ENCODE results near the gene TMEM205.
"Not testable (repeated sequence)": the region's sequence is repeated elsewhere in the genome, so short reads cannot be mapped to it uniquely, and the experiment has no call there.

TMEM205 gene

DNA sequence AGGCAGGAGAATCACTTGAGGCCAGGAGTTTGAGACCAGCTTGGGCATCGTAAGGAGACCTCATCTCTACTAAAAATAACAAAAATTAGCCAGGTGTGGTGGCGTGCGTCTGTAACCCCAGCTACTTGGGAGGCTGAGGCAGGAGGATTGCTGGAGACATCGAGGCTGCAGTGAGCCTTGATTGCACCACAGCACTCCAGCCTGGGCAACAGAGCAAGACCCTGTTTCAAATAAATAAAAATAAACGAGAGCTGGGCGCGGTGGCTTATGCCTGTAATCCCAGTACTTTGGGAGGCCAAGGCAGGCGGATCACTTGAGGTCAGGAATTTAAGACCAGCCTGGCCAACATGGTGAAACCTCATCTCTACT is 6.0 kb downstream of the TMEM205 start:
- not testable (repeated sequence) for DNase-seq

DNA sequence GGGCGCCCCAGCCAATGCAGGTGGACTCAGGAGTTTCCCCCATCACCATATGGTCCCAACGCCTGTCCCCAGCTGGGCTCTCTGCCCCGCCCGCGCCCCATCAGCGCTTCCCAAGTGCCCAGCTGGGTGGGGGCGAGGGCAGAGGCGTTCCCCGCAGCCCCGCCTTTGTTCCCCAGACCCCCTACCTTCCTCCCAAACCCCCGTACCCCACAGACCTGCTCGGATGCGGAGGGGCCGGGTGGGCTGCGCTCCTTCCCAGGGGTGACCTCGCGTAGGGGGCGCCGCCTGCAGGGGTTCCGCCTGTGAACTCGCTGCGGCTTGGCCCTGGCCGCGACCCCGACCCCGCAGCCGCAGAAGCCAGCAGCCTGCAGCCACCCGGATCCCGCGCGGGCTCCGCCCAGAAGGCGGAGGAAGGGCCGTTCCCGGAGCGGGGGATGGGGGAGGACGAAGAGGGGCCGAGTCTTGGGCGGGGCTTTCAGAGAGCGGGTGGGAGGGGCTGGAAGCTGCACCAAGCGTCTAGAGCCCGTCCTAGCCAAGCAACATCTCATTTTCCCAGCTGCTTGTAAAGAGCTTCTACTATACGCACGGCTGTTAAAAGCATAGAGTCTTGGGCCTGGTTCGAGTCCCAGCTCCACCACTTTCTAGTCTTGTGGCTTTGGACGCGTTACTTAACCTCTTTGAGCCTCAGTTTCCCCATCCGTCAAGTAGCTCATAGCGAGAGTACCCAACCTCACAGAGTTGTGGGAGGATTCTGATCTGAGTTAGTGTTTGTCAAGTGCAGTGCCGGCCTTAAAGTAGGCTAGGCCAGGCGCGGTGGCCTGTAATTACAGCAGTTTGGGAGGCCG is 6.6 kb downstream of the TMEM205 start, which contains the start of gene RAB3D:
RAB3D (minus strand) TSS at position 404 of the 845 bp plus-strand sequence. CDS start 2,258 bp downstream, outside the sequence.
- DNase-seq: peak in 57 of 58 donors; percentile 42 to 93 (median 81)

DNA sequence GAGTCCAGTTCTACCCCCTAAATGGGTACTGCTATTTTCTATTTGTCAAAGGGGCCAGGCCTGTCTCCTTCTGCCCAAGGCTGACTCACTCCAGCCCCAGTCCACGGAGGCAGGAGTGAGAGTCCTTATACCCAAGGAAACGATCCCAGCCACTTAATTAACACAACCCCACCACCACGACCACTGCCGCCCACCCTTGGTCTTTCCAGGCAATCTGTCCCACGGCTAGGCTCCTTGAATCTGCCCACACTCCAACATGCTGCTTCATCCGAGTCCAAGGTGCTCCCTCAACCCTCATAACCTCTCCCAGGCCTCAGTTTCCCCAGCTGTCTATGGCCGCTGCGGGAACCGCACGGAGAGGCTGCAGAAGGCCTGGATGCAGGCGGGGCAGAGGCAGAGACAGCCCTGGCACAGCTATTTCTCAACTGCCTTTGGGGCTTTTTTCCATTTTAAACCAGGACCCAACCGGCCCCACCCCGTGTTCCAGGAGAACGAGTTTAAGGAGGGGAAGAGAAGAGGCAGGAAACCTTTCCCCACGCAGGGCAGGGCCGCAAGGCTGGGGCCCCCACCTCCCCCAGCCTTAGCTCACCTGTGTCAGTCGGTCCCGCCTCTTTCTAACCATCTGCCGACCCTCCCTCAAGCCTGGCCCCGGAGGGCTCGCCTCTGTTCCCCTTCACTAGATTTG is 7.4 kb downstream of the TMEM205 start:
- DNase-seq: peak in 3 of 58 donors; percentile 23 to 40 (median 37)

DNA sequence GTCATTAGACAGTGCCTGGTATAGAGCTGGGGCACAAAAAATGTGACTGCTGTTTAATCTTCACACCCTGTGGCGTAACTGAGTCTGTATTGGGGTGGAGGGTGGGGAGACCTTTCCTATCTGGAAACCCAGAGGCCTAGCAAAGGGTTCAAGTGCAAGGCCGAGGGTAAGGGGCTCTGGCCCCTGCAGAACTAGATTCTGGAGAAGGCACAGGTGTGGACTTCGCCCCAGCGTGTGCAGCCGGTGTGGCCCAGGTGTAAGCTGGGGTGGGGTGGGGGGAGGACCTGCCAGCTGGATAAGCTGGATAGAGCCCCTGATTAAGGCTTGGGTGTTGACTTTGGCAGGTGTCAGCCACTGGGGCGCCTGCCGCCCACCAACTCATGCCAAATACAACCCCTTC is 7.9 kb downstream of the TMEM205 start:
- no peak for DNase-seq

DNA sequence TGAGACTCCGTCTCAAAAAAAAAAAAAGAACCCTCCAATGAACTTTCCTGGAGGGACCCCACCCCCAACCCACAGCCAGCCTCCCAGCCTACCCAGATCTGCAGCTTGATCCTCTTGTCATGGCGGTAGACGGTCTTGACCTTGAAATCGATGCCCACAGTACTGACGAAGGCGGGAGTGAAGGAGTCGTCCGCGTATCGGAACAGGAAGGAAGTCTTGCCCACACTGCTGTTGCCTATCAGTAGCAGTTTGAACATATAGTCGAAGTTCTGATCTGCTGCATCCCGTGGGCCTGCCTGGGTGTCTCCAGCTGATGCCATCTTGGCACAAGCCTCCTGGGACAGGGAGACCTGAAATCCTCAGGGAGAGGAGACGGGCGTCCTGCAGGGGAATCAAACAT is 9.0 kb downstream of the TMEM205 start:
- DNase-seq: no peak

DNA sequence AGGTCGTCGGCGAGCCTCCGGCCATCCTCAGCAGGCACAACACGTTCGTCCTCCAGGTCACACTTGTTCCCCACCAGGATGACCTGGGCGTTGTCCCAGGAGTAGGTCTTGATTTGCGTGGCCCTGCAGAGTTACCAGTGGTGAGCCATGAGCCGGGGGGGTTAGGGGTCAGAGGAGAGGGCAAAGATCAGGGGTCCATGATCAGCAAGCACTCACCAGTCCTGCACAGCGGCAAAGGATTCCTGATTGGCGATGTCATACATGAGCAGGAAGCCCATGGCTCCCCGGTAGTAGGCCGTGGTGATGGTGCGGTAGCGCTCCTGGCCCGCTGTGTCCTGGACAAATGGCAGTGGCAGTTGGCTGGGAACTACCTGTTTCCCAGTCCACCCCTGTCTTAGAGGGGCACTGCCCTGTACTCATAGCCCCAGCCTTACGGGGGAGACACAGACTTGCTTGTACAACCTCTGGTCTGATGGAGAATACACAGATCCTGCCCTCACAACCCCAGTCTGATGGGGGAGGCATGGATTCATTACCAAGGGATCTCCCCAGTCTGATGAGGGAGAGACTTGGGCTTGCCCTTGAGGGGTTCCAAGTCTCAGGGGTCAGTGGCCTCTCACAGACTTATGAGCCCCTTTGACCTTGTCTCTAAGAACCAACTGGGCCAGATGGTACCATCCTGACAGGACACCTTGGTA is 10.5 kb downstream of the TMEM205 start:
- no peak for DNase-seq

DNA sequence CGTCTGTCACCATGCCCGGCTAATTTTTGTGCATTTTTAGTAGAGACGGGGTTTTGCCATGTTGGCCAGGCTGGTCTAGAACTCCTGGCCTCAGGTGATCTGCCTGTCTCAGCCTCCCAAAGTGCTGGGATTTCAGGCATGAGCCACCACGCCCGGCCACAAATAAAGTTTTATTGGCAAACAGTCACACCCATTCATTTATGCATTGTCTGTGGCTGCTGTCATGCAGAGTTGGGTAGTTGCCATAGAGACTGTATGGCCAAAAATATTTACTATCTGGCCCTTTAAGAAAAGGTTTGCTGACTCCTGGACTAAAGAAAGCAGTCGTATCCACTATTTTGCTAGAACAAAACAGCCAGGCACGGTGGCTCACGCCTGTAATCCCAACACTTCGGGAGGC is 12.2 kb downstream of the TMEM205 start:
- not testable (repeated sequence) for DNase-seq

DNA sequence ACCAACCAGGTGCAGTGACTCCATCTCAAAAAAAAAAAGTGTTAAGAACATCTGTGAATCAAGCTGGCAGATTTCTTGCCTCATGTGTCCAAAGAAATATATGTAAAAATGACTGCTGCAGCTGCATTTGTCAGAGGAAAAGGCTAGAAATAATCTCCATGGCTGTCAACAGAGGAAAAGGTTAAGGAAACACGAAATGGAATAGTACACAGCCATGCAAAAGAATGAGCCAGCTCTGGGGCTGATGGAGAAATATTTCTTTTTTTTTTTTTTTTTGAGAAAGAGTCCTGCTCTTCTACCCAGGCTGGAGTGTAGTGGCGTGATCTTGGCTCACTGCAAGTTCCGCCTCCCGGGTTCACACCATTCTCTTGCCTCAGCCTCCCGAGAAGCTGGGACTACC is 13.2 kb downstream of the TMEM205 start:
- no peak for DNase-seq

DNA sequence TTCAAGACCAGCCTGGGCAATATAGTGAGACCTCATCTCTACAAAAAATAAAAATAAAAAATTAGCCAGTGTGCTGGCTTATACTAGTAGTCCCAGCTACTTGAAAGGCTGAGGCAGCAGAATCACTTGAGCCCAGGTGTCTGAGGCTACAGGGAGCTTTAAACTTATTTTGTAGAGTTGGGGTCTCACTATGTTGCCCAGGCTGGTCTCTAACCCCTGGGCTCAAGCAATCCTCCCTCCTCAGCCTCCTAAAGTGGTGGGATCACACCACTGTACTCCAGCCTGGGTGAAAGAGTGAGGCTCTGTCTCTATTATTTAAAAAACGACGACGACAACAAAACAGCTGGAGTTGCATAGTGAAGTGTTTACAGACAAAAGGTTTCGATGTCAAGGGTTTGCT is 14.6 kb downstream of the TMEM205 start:
- DNase-seq: no peak

DNA sequence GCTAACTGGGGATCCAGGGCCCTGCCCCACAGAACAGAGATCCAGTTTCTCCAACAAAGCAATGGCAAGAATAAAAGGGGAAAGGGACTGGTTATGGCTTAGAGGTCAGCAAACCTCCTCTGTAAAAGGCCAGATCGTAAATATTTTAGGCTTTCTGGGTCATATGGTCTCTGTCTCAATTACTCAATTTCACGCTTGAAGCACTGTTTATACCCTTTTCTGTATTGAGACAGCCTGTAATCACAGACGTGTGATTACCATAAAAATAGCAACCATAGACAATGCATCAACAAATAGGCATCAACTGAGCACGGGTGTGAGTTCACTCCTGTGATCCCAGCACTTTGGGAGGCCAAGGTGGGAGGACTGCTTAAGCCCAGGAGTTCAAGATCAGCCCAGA is 15.9 kb downstream of the TMEM205 start:
- DNase-seq: no peak

DNA sequence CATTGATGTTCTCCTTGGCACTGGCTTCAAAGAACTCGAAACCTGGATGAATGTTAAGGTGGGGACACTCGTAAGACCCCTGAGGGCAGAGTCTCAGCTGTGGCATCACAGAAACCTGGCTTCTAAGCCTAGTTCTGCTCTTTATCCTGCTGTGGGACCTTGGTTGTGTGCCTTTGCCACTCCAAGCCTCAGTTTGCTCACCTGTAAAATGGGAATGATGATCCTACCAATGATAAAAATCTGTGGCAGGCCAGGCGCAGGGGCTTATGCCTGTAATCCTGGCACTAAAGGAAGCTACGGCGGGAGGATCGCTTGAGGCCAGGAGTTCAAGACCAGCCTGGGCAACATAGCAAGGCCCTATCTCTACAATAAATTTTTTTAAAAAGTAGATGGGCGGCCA is 20.5 kb downstream of the TMEM205 start:
- DNase-seq: no peak

DNA sequence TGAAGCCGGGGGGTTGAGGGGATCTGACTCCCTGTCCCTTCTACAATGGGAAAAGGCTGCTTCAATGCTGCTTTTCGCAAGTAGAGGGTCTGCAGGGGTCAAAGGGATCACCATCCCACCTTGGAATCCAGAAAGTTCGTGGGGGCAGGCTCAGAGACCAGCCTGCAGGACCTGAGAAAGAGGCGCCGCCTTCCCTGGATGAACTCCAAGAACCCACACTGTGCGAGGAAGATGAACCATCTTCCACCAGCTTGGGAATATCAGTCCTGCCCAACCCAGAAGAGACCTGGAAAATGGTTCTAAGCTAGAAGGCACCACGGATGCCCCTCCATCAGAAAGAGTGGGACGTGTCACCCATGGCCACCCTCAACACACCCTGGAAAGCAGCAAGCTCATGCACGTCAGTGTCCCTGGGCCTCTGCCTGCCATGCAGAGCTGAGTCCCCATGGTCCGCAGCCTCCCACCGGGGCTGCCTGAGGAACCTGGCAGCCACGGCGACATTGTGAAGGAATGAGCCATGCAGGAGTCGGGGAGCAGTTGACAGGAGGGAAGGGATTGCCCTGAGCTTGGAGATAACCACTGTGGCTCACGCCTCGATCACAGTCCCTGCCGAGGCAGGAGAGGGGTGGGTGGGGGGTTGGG is 21.2 kb downstream of the TMEM205 start:
- DNase-seq: no peak

DNA sequence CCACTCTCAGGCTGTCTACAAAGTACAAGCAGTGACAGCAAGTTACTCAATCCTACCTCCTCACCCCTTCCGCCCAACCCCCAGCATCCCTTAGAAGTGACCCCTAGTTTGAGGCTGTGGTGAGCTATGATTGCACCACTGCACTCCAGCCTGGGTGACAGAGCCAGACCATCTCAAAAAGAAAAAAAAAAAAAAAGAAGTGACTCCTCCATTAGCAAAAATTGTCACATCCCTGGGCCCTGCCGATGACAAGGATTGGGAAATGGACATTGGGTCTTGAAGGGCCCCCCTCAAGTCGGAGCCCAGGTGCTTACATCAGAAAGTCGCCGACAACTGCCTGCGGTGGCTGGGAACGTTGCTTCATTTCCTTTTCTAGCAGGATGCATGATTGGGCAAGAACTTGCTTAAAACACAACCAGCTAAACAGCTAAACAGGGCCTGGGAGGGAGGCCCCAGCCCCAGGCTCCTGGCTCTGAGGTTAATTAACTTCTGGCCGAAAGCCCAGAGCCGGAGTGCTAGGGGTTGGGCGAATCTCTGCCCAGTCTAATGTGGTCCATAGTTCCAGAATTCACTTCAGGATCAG is 21.9 kb downstream of the TMEM205 start:
- DNase-seq: peak in 53 of 58 donors; percentile 6 to 82 (median 46)

DNA sequence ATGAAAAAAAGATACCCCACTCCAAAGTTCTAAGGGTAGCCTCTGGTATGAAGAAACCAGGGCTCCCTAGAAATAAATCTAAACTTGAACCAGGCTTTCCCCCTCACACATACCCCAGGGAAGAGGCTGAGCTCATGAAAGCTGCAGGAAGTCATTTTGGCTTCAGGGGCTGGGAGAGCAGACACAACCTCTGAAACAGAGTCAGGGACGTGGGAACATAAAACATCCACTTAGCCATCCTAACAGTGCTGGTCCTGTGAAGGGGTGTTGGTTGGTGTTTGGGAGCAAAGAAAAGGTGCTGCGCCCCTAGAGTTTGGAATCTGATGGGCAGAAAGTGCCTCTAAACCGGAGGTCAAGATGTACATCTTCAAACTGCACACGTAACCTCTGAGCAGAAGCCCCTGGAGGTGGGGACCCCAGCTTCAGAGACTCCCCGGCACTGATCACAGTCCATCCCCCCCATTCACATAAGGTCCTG is 22.4 kb downstream of the TMEM205 start:
- no peak for DNase-seq

DNA sequence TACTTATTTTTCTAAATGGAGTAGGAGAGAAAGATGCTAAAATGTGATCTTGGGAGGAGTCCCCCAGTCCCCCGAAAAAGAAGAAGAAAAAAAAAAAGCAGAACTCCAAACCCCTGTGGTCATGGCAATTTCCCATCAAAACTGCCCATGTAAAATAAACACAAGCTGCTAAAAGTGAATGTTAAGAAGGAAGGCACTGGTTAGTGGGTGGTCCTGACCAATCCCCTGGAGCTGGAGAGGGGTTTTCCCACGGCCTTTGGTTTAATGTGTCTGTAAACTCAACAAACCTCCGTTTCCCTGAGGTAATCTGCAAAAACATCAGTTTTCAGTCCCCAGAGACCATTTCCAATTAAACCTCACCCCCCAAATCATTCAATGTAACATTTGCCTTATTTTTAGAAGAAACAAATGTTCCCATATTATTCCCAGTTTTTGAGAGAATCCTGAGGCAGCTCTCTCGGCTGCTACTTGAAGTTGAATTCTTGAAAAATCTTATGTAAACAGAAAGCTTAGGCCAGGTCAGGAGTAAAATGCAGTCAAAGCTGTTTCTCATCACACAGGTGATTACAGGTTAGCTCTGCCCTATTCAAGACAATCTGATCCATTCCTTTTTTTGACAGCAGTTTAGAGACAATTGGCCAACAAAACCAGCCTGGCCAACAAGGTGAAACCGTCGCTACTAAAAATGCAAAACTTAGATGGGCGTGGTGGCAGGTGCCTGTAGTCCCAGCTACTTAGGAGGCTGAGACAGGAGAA is 23.6 kb downstream of the TMEM205 start:
- DNase-seq: no peak

DNA sequence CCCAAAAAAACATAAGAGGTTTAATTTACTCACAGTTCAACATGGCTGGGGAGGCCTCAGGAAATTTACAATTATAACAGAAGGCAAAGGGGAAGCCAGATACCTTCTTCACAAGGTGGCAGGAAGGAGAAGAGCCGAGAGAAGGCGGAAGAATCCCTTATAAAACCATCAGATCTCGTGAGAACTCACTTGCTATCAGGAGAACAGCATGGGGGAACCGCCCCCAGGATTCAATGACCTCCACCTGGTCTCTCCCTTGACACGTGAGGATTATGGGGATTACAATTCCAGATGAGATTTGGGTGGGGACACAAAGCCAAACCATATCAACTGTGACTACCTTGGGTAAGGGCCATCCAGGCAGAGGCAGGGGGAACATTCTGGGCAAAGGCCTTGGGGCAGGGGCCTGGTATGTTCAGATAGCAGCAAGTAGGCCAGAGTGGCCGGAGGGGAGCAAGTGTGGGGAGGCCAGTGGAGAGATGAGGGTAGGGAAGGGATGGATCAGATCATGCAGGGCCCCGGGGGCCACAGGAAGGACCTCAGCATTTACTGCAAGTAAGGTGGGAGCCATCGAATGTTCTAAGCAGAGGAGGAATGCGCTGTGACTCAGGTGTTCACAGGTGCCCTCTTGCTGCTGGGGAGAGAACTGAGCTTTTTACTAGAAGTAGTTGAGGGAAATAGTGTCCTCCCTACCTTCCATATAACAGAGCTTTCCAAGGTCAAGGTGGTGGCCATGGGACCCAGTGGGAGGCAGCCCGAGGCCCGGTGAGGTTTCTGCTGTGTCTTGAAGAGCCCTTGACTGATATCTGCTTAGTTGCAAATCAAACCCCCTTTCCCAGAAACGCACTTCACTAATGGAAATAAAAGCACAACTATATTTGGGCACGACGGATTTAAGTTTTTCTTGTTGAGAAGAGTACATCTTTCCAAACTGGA is 24.6 kb downstream of the TMEM205 start:
- DNase-seq: no peak

DNA sequence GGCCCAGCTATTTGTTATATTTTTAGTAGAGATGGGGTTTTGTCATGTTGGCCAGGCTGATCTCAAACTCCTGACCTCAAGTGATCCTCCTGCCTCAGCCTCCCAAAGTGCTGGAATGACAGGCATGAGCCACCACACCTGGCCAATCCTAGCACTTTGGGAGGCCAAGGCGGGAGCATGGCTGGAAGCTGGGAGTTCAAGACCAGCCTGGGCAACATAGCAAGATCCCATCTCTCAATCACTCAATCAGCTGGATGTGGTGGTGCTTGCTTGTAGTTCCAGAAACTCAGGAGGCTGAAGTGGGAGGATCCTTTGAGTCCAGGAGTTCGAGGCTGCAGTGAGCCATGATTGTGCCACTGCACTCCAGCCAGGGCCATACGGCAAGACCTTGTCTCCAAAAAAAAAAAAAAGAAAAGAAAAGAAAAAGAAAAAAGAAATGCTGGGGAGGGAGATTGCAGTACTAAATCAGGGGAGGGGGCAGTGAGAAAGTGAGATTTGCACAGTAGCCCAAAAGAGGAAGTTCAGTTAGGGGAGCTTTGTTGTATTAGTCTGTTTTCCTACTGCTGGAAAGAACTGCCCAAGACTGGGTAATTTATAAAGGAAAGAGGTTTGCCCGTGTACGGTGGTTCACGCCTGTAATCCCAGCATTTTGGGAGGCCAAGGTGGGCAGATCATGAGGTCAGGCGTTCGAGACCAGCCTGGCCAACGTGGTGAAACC is 25.6 kb downstream of the TMEM205 start:
- DNase-seq: not testable (repeated sequence)

DNA sequence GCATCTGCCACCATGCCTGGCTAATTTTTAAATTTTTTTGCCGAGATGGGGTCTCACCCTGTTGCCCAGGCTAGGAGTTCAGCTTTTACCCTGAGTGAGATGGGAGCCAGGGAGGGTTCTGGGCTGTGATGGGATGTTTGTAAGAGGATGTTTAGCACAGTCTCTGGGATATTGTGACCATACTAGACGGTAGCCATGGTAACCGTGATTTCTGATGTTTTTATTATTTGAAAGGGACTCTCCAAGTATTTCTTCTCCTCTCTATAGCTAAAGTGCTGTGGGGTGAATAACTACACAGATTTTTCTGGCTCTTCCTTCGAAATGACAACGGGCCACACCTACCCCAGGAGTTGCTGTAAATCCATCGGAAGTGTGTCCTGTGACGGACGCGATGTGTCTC is 39.7 kb downstream of the TMEM205 start:
- DNase-seq: no peak
